Stomach (tissue), 4 donors: ENCODE results near the gene IGF1R.

ENCODE experiments used
- EP300 ChIP-seq: sonication (generic); formaldehyde crosslinking; IDR thresholded peaks from one replicate; pipeline ENCODE4 v1.6.1; 2017; ENCODE audit warnings: antibody characterized with exemption
- POLR2A ChIP-seq, 4 donors: fragments of 450-650 bp; IDR thresholded peaks; one replicate each; pipeline ENCODE4 v1.6.1; 2016; ENCODE audit warnings: antibody characterized with exemption in 4 of 4, control low read depth in 2 of 4, mild to moderate bottlenecking in 1 of 4, moderate library complexity in 1 of 4
- POLR2AphosphoS5 ChIP-seq, 3 donors: sonication (generic); formaldehyde crosslinking; IDR thresholded peaks; one replicate each; pipeline ENCODE4 v1.6.1; 2016; ENCODE audit warnings: antibody characterized with exemption in 3 of 3
- TF ChIP-seq, protein P1 (sequence below), 7 experiments: fragments of 450-650 bp in 4 of 7; fragments of 200-600 bp in 3 of 7; sonication (generic) in 3 of 7; IDR thresholded peaks; one replicate each; pipeline ENCODE4 v1.5.1; 2016 to 2019; ENCODE audit warnings: antibody characterized with exemption in 7 of 7, control low read depth in 2 of 7, mild to moderate bottlenecking in 1 of 7

DNA sequence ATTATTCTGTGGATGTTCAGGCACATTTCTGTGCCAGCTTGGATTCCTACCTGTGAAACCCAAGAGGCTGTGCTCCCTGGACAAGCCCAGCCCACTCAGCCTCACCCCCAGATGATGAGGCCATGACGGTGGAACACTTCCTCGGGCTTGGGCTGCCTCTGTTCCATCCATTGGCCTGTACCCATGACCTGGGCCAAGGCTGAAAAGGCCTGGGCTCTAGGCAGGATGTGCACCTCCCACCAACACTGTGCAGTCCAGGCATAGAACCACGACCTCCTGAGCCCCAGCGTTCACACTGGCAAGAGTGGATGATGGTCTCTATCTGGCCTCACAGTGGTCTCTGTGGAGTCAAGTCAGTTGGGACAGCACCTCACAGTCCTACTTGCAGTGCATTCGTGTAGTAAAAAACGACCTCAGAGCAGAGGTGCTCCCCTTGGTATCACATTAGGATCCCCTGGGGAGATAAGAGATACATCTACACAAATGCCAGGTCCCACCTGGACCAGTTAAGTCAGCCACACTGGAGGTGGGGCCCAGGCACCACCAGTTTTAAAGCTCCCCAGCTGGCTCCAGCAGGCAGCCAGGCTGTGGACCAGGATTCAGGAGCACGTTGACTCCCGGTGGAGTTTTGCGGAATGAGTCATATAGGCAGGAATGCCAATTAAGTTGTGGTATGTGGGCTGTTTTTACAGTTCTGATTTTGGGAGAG lies 39.0 kb upstream of the IGF1R start:
- TF ChIP-seq, protein P1, sequence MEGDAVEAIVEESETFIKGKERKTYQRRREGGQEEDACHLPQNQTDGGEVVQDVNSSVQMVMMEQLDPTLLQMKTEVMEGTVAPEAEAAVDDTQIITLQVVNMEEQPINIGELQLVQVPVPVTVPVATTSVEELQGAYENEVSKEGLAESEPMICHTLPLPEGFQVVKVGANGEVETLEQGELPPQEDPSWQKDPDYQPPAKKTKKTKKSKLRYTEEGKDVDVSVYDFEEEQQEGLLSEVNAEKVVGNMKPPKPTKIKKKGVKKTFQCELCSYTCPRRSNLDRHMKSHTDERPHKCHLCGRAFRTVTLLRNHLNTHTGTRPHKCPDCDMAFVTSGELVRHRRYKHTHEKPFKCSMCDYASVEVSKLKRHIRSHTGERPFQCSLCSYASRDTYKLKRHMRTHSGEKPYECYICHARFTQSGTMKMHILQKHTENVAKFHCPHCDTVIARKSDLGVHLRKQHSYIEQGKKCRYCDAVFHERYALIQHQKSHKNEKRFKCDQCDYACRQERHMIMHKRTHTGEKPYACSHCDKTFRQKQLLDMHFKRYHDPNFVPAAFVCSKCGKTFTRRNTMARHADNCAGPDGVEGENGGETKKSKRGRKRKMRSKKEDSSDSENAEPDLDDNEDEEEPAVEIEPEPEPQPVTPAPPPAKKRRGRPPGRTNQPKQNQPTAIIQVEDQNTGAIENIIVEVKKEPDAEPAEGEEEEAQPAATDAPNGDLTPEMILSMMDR (IDR thresholded peaks at IDR 0.05) = no peak
- TF ChIP-seq POLR2A (IDR thresholded peaks at IDR 0.05) (no peak), POLR2AphosphoS5 (IDR thresholded peaks at IDR 0.05) (no peak), EP300 (no peak)
